ENCODE measurements around the gene SCIMP.
"Not testable (repeated sequence)": the region's sequence is repeated elsewhere in the genome, so short reads cannot be mapped to it uniquely, and the experiment has no call there.

Gene SCIMP

GRCh38 chr17:5257124-5257523 lies 22.5 kb upstream of the SCIMP start:
- Histone ChIP-seq H3K9ac (ENCODE audit: low read length) (no peak overlapping the region), H3K27me3 (ENCODE audit: control insufficient read depth in 1 of 2, insufficient read depth in 2 of 2, low read length in 2 of 2) (no peaks in the 10 kb centered on the region), H3K4me1 (ENCODE audit: insufficient read depth, low read length) (no peaks in the 10 kb centered on the region), H3K27ac (ENCODE audit: low read depth, low read length) (no peak overlapping the region), H3K36me3 (ENCODE audit: insufficient read depth, low read length) (no peaks in the 10 kb centered on the region), H3K4me3 (ENCODE audit: low read depth in 1 of 2, low read length in 2 of 2) (no peak overlapping the region), H3K9me3 (ENCODE audit: low read length) (no peaks in the 10 kb centered on the region)

- Histone ChIP-seq H3K9ac (ENCODE audit: low read length) (no peak overlapping the region), H3K27me3 (ENCODE audit: control insufficient read depth in 1 of 2, insufficient read depth in 2 of 2, low read length in 2 of 2) (no peaks in the 10 kb centered on the region), H3K27ac (ENCODE audit: low read depth, low read length) (no peak overlapping the region), H3K4me1 (ENCODE audit: insufficient read depth, low read length) (no peaks in the 10 kb centered on the region), H3K4me3 (ENCODE audit: low read depth in 1 of 2, low read length in 2 of 2) (no peak overlapping the region), H3K9me3 (ENCODE audit: low read length) (no peaks in the 10 kb centered on the region), H3K36me3 (ENCODE audit: insufficient read depth, low read length) (no peaks in the 10 kb centered on the region)
Observed at GRCh38 chr17:5254903-5255521, 20.4 kb upstream of the SCIMP start.

- Histone ChIP-seq H3K9me3 (ENCODE audit: low read length) (no peaks in the 10 kb centered on the region), H3K27me3 (ENCODE audit: control insufficient read depth in 1 of 2, insufficient read depth in 2 of 2, low read length in 2 of 2) (no peaks in the 10 kb centered on the region), H3K4me3 (ENCODE audit: low read depth in 1 of 2, low read length in 2 of 2) (no peak overlapping the region), H3K36me3 (ENCODE audit: insufficient read depth, low read length) (no peaks in the 10 kb centered on the region), H3K4me1 (ENCODE audit: insufficient read depth, low read length) (no peaks in the 10 kb centered on the region), H3K27ac (ENCODE audit: low read depth, low read length) (no peak overlapping the region), H3K9ac (ENCODE audit: low read length) (no peak overlapping the region)
Observed at GRCh38 chr17:5254414-5254813, 19.8 kb upstream of the SCIMP start.

GRCh38 chr17:5249615-5250014 lies 15.0 kb upstream of the SCIMP start:
- Histone ChIP-seq H3K27ac (ENCODE audit: low read depth, low read length) (no peak overlapping the region), H3K36me3 (ENCODE audit: insufficient read depth, low read length) (no peaks in the 10 kb centered on the region), H3K27me3 (ENCODE audit: control insufficient read depth in 1 of 2, insufficient read depth in 2 of 2, low read length in 2 of 2) (peaks cover 0 to 8% of the 10 kb centered on the region in 2 donors), H3K9ac (ENCODE audit: low read length) (no peak overlapping the region), H3K4me3 (ENCODE audit: low read depth in 1 of 2, low read length in 2 of 2) (no peak overlapping the region), H3K4me1 (ENCODE audit: insufficient read depth, low read length) (no peaks in the 10 kb centered on the region), H3K9me3 (ENCODE audit: low read length) (no peaks in the 10 kb centered on the region)

GRCh38 chr17:5248821-5249479 lies 14.3 kb upstream of the SCIMP start:
- no peaks in the 10 kb centered on the region for H3K4me1 ChIP-seq (ENCODE audit: insufficient read depth, low read length)
- H3K27me3 ChIP-seq (ENCODE audit: control insufficient read depth in 1 of 2, insufficient read depth in 2 of 2, low read length in 2 of 2), result peaks cover 0 to 8% of the 10 kb centered on the region in 2 donors
- no peak overlapping the region for H3K9ac ChIP-seq (ENCODE audit: low read length)
- no peaks in the 10 kb centered on the region for H3K36me3 ChIP-seq (ENCODE audit: insufficient read depth, low read length)
- no peak overlapping the region for H3K27ac ChIP-seq (ENCODE audit: low read depth, low read length)
- H3K4me3 ChIP-seq (ENCODE audit: low read depth in 1 of 2, low read length in 2 of 2), result no peak overlapping the region
- no peaks in the 10 kb centered on the region for H3K9me3 ChIP-seq (ENCODE audit: low read length)

GRCh38 chr17:5247621-5248020 lies 13.0 kb upstream of the SCIMP start:
- no peaks in the 10 kb centered on the region for H3K9me3 ChIP-seq (ENCODE audit: low read length)
- H3K27me3 ChIP-seq (ENCODE audit: control insufficient read depth in 1 of 2, insufficient read depth in 2 of 2, low read length in 2 of 2), result peaks cover 0 to 8% of the 10 kb centered on the region in 2 donors
- H3K4me3 ChIP-seq (ENCODE audit: low read depth in 1 of 2, low read length in 2 of 2), result no peak overlapping the region
- no peak overlapping the region for H3K9ac ChIP-seq (ENCODE audit: low read length)
- no peaks in the 10 kb centered on the region for H3K4me1 ChIP-seq (ENCODE audit: insufficient read depth, low read length)
- H3K27ac ChIP-seq (ENCODE audit: low read depth, low read length), result no peak overlapping the region
- H3K36me3 ChIP-seq (ENCODE audit: insufficient read depth, low read length), result no peaks in the 10 kb centered on the region

GRCh38 chr17:5241861-5242671 lies 7.4 kb upstream of the SCIMP start:
- Histone ChIP-seq H3K4me3 (ENCODE audit: low read depth in 1 of 2, low read length in 2 of 2) (no peak overlapping the region), H3K4me1 (ENCODE audit: insufficient read depth, low read length) (no peaks in the 10 kb centered on the region), H3K9ac (ENCODE audit: low read length) (no peak overlapping the region), H3K27me3 (ENCODE audit: control insufficient read depth in 1 of 2, insufficient read depth in 2 of 2, low read length in 2 of 2) (no peaks in the 10 kb centered on the region), H3K27ac (ENCODE audit: low read depth, low read length) (no peak overlapping the region), H3K36me3 (ENCODE audit: insufficient read depth, low read length) (no peaks in the 10 kb centered on the region), H3K9me3 (ENCODE audit: low read length) (no peaks in the 10 kb centered on the region)

- not testable (repeated sequence) for H3K4me3 ChIP-seq (ENCODE audit: low read depth in 1 of 2, low read length in 2 of 2); H3K27ac ChIP-seq (ENCODE audit: low read depth, low read length); H3K36me3 ChIP-seq (ENCODE audit: insufficient read depth, low read length); H3K9me3 ChIP-seq (ENCODE audit: low read length); H3K27me3 ChIP-seq (ENCODE audit: control insufficient read depth in 1 of 2, insufficient read depth in 2 of 2, low read length in 2 of 2); H3K4me1 ChIP-seq (ENCODE audit: insufficient read depth, low read length); H3K9ac ChIP-seq (ENCODE audit: low read length)
Observed at GRCh38 chr17:5239769-5240168, 5.1 kb upstream of the SCIMP start.

GRCh38 chr17:5238333-5238732 lies 3.7 kb upstream of the SCIMP start:
- no peaks in the 10 kb centered on the region for H3K27me3 ChIP-seq (ENCODE audit: control insufficient read depth in 1 of 2, insufficient read depth in 2 of 2, low read length in 2 of 2)

GRCh38 chr17:5237541-5238016 lies 2.9 kb upstream of the SCIMP start:
- no peak overlapping the region for H3K27ac ChIP-seq (ENCODE audit: low read depth, low read length)
- H3K4me1 ChIP-seq (ENCODE audit: insufficient read depth, low read length), result no peaks in the 10 kb centered on the region
- H3K36me3 ChIP-seq (ENCODE audit: insufficient read depth, low read length), result no peaks in the 10 kb centered on the region
- no peak overlapping the region for H3K9ac ChIP-seq (ENCODE audit: low read length)
- H3K4me3 ChIP-seq (ENCODE audit: low read depth in 1 of 2, low read length in 2 of 2), result no peak overlapping the region
- no peaks in the 10 kb centered on the region for H3K9me3 ChIP-seq (ENCODE audit: low read length)
- no peaks in the 10 kb centered on the region for H3K27me3 ChIP-seq (ENCODE audit: control insufficient read depth in 1 of 2, insufficient read depth in 2 of 2, low read length in 2 of 2)

More at GRCh38 chr17:5238333-5238732, 3.7 kb upstream of the SCIMP start:
- Histone ChIP-seq H3K4me3 (ENCODE audit: low read depth in 1 of 2, low read length in 2 of 2) (no peak overlapping the region), H3K9me3 (ENCODE audit: low read length) (no peaks in the 10 kb centered on the region), H3K9ac (ENCODE audit: low read length) (no peak overlapping the region), H3K27ac (ENCODE audit: low read depth, low read length) (no peak overlapping the region), H3K4me1 (ENCODE audit: insufficient read depth, low read length) (no peaks in the 10 kb centered on the region), H3K36me3 (ENCODE audit: insufficient read depth, low read length) (no peaks in the 10 kb centered on the region)

- no peak overlapping the region for H3K27ac ChIP-seq (ENCODE audit: low read depth, low read length)
- no peaks in the 10 kb centered on the region for H3K9me3 ChIP-seq (ENCODE audit: low read length)
- no peaks in the 10 kb centered on the region for H3K4me1 ChIP-seq (ENCODE audit: insufficient read depth, low read length)
- no peak overlapping the region for H3K4me3 ChIP-seq (ENCODE audit: low read depth in 1 of 2, low read length in 2 of 2)
- H3K36me3 ChIP-seq (ENCODE audit: insufficient read depth, low read length), result no peaks in the 10 kb centered on the region
- no peak overlapping the region for H3K9ac ChIP-seq (ENCODE audit: low read length)
- no peaks in the 10 kb centered on the region for H3K27me3 ChIP-seq (ENCODE audit: control insufficient read depth in 1 of 2, insufficient read depth in 2 of 2, low read length in 2 of 2)
Observed at GRCh38 chr17:5236938-5237540, 2.4 kb upstream of the SCIMP start.
